Endodermal cell (in vitro differentiated cells): ENCODE data around the gene GYPC. TPM values are rescaled to one million over a fixed set of nuclear protein-coding genes. Genes with fewer than 3 reads are reported as not detected.

Experiments
- DNase-seq: peaks from one replicate; pipeline ENCODE4 v3.0.0-alpha.2; 2017
- H3K27ac ChIP-seq: 2 replicates; pipeline ENCODE4 v1.5.1; 2013; ENCODE audit warnings: mild to moderate bottlenecking, low read depth, low read length, moderate library complexity
- H3K27me3 ChIP-seq: 2 replicates; pipeline ENCODE4 v1.6.1; 2013; ENCODE audit warnings: mild to moderate bottlenecking, low read length, moderate library complexity; ENCODE audit not compliant: insufficient read depth, control insufficient read depth, poor library complexity, severe bottlenecking
- H3K36me3 ChIP-seq: 2 replicates; pipeline ENCODE4 v1.7.0; 2013; ENCODE audit warnings: mild to moderate bottlenecking, low read length, moderate library complexity; ENCODE audit not compliant: control insufficient read depth, insufficient read depth
- H3K4me1 ChIP-seq: one replicate; pipeline ENCODE4 v1.7.0; 2013; ENCODE audit warnings: low read length; ENCODE audit not compliant: control insufficient read depth, insufficient read depth
- H3K4me3 ChIP-seq: 2 replicates; pipeline ENCODE4 v1.5.1; 2013; ENCODE audit warnings: mild to moderate bottlenecking, low read length, moderate library complexity
- H3K9ac ChIP-seq: 2 replicates; pipeline ENCODE4 v1.6.1; 2013; ENCODE audit warnings: mild to moderate bottlenecking, low read length, moderate library complexity; ENCODE audit not compliant: poor library complexity, severe bottlenecking; ENCODE audit errors: extremely low read depth
- H3K9me3 ChIP-seq: 2 replicates; pipeline ENCODE4 v1.6.1; 2013; ENCODE audit warnings: mild to moderate bottlenecking, low read length, moderate library complexity; ENCODE audit not compliant: control insufficient read depth
- H3K27ac Mint-ChIP-seq: 2 replicates; pipeline ENCODE4 v1.8.0; 2020; ENCODE audit warnings: mixed read lengths
- H3K27me3 Mint-ChIP-seq: 2 replicates; pipeline ENCODE4 v1.8.0; 2021; ENCODE audit warnings: mild to moderate bottlenecking, mixed read lengths; ENCODE audit not compliant: insufficient read depth
- H3K36me3 Mint-ChIP-seq: 2 replicates; pipeline ENCODE4 v1.8.0; 2020; ENCODE audit warnings: low read depth, mixed read lengths
- H3K4me1 Mint-ChIP-seq: 2 replicates; pipeline ENCODE4 v1.8.0; 2020; ENCODE audit warnings: mixed read lengths
- H3K4me3 Mint-ChIP-seq: 2 replicates; pipeline ENCODE4 v1.8.0; 2020; ENCODE audit warnings: mild to moderate bottlenecking, moderate library complexity, mixed read lengths
- H3K9me3 Mint-ChIP-seq: 2 replicates; pipeline ENCODE4 v1.8.0; 2020; ENCODE audit warnings: mild to moderate bottlenecking, mixed read lengths
- WGBS, 2 experiments: methylation state at CpG; one replicate each; pipeline versions ENCODE4 v1.1.5 to v1.1.7; 2013; ENCODE audit warnings: missing lambda C conversion rate in 2 of 2, mixed read lengths in 1 of 2; ENCODE audit not compliant: insufficient coverage in 1 of 2, insufficient read length in 1 of 2; 5-methylcytosine and 5-hydroxymethylcytosine counted together
- total RNA-seq, 2 donors: library from RNA; stranded (reverse); fragmentation: NEBNext Ultra II Directional in 1 of 2; extraction: Animal tissue kit (Norgen Biotek cat#: 25700) in 1 of 2; gene quantifications; 2 replicates in 1 of 2; 3 replicates in 1 of 2; pipeline ENCODE4 v1.2.1, GENCODE V29; 2021
- TF ChIP-seq, protein P1 (sequence below): fragments of 200-600 bp; sonication (generic); conservative IDR thresholded peaks from 2 replicates; pipeline ENCODE4 v1.5.0; 2021; ENCODE audit warnings: antibody characterized with exemption, mild to moderate bottlenecking

Gene GYPC
- total RNA-seq, 2 donors from 2014 or later = 15.3 to 23.2 TPM

- Mint-ChIP-seq H3K4me3 (no peak overlapping the region), H3K27me3 (peaks cover 4% of the 10 kb centered on the region), H3K4me1 (peaks cover 17% of the 10 kb centered on the region), H3K27ac (no peak overlapping the region), H3K9me3 (no peaks in the 10 kb centered on the region), H3K36me3 (no peaks in the 10 kb centered on the region)
- WGBS, 2 experiments = 79 to 86% methylated on average over 2 to 3 of the region's 3 CpGs
- Histone ChIP-seq H3K27me3 (no peaks in the 10 kb centered on the region), H3K4me3 (no peak overlapping the region), H3K4me1 (peaks cover 3% of the 10 kb centered on the region), H3K36me3 (no peaks in the 10 kb centered on the region), H3K9me3 (no peaks in the 10 kb centered on the region), H3K27ac (no peak overlapping the region), H3K9ac (no peak overlapping the region)
- peak; percentile 36 for DNase-seq
- TF ChIP-seq, protein P1, sequence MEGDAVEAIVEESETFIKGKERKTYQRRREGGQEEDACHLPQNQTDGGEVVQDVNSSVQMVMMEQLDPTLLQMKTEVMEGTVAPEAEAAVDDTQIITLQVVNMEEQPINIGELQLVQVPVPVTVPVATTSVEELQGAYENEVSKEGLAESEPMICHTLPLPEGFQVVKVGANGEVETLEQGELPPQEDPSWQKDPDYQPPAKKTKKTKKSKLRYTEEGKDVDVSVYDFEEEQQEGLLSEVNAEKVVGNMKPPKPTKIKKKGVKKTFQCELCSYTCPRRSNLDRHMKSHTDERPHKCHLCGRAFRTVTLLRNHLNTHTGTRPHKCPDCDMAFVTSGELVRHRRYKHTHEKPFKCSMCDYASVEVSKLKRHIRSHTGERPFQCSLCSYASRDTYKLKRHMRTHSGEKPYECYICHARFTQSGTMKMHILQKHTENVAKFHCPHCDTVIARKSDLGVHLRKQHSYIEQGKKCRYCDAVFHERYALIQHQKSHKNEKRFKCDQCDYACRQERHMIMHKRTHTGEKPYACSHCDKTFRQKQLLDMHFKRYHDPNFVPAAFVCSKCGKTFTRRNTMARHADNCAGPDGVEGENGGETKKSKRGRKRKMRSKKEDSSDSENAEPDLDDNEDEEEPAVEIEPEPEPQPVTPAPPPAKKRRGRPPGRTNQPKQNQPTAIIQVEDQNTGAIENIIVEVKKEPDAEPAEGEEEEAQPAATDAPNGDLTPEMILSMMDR = no peak
Observed at GRCh38 chr2:126643972-126644371, 12.0 kb upstream of the GYPC start.

DNA sequence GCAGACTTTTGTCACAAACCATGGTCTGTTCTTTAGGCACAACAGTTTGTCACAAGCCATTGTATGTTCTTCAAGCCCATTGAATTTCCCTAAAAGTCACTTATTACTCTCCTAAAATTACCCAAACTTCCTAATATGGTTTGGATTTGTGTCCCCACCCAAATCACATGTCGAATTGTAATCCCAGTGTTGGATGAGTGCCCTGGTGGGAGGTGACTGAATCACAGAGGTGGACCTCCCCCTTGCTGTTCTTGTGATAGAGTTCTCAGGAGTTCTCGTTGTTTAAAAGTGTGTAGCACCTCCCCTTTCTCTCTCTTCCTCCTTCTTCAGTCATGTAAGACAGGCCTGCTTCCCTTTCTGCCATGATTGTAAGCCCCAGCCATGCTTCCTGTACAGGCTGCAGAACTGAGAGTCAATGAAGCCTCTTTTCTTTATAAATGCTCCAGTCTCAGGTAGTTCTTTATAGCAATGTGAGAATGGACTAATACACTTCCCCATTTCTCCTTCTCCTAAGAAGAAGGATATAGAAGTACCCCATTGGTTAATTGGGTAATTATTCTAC lies 11.2 kb upstream of the GYPC start:
- Histone ChIP-seq H3K27ac (no peak overlapping the region), H3K27me3 (no peaks in the 10 kb centered on the region), H3K9me3 (no peaks in the 10 kb centered on the region), H3K36me3 (no peaks in the 10 kb centered on the region), H3K4me3 (no peak overlapping the region), H3K4me1 (peaks cover 3% of the 10 kb centered on the region), H3K9ac (no peak overlapping the region)
- no peak overlapping the region for H3K27ac Mint-ChIP-seq
- no peaks in the 10 kb centered on the region for H3K36me3 Mint-ChIP-seq
- peak; percentile 11 for DNase-seq
- H3K27me3 Mint-ChIP-seq = peaks cover 4% of the 10 kb centered on the region
- H3K9me3 Mint-ChIP-seq = no peaks in the 10 kb centered on the region
- H3K4me3 Mint-ChIP-seq = no peak overlapping the region
- H3K4me1 Mint-ChIP-seq = peaks cover 17% of the 10 kb centered on the region
- TF ChIP-seq, protein P1 = no peak
- 57 to 93% methylated on average over 1 to 2 of the region's 2 CpGs for WGBS, 2 experiments

- no peaks in the 10 kb centered on the region for H3K36me3 ChIP-seq
- no peaks in the 10 kb centered on the region for H3K9me3 ChIP-seq
- DNase-seq = peak; percentile 17
- Mint-ChIP-seq H3K27me3 (peaks cover 4% of the 10 kb centered on the region), H3K36me3 (no peaks in the 10 kb centered on the region), H3K27ac (no peak overlapping the region), H3K4me1 (peaks cover 17% of the 10 kb centered on the region), H3K9me3 (no peaks in the 10 kb centered on the region), H3K4me3 (no peak overlapping the region)
- H3K27ac ChIP-seq = no peak overlapping the region
- H3K27me3 ChIP-seq = no peaks in the 10 kb centered on the region
- WGBS, 2 experiments = 90 to 96% methylated on average over 1 of the region's 1 CpG
- no peak overlapping the region for H3K9ac ChIP-seq
- no peak overlapping the region for H3K4me3 ChIP-seq
- TF ChIP-seq, protein P1 = no peak
- peaks cover 3% of the 10 kb centered on the region for H3K4me1 ChIP-seq
Observed at GRCh38 chr2:126645211-126645618, 10.7 kb upstream of the GYPC start.
